ENCODE results near the gene CCDC154.

Gene CCDC154

DNA sequence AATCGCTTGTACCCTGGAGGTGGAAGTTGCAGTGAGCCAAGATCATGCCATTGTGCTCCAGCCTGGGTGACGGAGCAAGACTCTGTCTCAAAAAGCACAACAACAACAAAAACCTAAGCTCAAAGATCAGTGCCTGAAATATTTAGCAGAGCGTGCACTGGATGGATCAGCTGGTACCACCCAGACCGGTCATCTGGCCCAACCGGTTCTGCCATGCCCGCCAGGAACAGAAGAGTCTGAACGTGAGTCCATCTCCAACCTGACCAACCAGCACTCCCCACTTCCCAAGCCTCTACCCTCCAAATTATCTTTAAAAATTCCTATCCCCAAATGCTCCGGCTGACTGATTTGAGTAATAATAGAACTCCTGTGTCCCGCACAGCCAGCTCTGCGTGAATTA is 22.3 kb downstream of the CCDC154 start:
- no peak for DNase-seq

DNA sequence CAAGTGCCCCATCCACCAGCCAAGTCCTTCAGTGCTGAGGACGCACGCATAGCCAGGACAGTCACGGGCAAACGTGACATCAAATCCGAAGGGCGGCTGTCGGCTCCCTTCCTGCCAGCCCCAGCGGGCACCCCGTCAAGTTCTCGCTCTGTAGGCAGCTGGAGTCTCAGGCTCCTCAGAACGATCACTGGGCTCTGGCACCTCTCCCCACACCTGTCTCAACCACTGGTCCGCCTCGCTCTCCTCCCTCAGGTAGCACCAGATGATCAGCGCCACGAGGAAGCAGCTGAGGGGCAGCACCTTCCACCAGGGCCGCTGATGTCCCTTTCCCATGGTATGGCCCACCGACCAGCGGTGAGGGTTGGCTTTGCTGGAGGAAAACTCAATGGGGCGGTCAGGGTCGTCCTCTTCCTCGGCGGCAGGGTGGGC is 24.2 kb downstream of the CCDC154 start:
- H3K36me3 ChIP-seq: peaks cover 0 to 6% (median 0%) of the 10 kb centered on the region in 3 donors
- H3K4me3 ChIP-seq: peak overlapping the region; percentile 78 to 94
- no peaks in the 10 kb centered on the region for H3K27me3 ChIP-seq
- intact Hi-C loops (cut with DNase I; ENCODE audit: low total_unique reads): loop anchor here (10.0 kb wide), 1 partner anchor 55 kb away; the partner anchor contains the start of gene CLCN7
- no peak for DNase-seq
- H3K9me3 ChIP-seq: no peaks in the 10 kb centered on the region
- TF ChIP-seq, protein P1, sequence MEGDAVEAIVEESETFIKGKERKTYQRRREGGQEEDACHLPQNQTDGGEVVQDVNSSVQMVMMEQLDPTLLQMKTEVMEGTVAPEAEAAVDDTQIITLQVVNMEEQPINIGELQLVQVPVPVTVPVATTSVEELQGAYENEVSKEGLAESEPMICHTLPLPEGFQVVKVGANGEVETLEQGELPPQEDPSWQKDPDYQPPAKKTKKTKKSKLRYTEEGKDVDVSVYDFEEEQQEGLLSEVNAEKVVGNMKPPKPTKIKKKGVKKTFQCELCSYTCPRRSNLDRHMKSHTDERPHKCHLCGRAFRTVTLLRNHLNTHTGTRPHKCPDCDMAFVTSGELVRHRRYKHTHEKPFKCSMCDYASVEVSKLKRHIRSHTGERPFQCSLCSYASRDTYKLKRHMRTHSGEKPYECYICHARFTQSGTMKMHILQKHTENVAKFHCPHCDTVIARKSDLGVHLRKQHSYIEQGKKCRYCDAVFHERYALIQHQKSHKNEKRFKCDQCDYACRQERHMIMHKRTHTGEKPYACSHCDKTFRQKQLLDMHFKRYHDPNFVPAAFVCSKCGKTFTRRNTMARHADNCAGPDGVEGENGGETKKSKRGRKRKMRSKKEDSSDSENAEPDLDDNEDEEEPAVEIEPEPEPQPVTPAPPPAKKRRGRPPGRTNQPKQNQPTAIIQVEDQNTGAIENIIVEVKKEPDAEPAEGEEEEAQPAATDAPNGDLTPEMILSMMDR (IDR thresholded peaks at IDR 0.05): no peak
- H3K4me1 ChIP-seq: peaks cover 0 to 29% (median 19%) of the 10 kb centered on the region in 4 donors
- H3K27ac ChIP-seq: peak overlapping the region; percentile 87 to 93

More for the DNA sequence above, 22.3 kb downstream of the CCDC154 start:
- peak overlapping the region; percentile 87 to 93 for H3K27ac ChIP-seq
- H3K4me3 ChIP-seq: no peak overlapping the region
- peaks cover 0 to 28% (median 18%) of the 10 kb centered on the region in 4 donors for H3K4me1 ChIP-seq
- H3K9me3 ChIP-seq: no peaks in the 10 kb centered on the region
- peaks cover 0 to 6% (median 0%) of the 10 kb centered on the region in 3 donors for H3K36me3 ChIP-seq
- TF ChIP-seq, protein P1 (IDR thresholded peaks at IDR 0.05): no peak
- H3K27me3 ChIP-seq: no peaks in the 10 kb centered on the region
- intact Hi-C loops (cut with DNase I; ENCODE audit: low total_unique reads): loop anchor here (10.0 kb wide), 1 partner anchor 53 kb away; the partner anchor contains the start of gene CLCN7

DNA sequence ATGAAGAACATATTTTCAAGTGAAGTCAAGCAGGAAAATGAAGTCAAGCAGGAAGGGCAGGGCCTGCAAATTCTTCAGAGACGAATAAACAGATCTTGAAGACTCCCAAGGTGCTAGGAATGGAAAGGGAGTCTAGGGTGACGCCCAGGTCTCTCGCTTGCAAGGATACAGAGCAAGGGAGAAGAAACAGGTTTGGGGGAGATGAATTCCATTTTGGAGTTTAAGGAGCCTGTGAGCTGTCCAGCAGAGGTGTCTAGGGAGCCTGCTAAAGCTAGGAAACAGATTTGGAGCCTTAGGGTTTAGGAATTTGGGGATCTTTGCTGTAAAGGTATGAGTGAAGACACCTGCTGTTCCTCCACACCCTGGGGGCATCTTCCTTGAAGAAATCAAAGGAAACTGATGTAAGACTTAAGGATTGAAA is 27.8 kb downstream of the CCDC154 start:
- H3K27ac ChIP-seq: no peak overlapping the region
- intact Hi-C loops (cut with DNase I; ENCODE audit: low total_unique reads): no loop called here

DNA sequence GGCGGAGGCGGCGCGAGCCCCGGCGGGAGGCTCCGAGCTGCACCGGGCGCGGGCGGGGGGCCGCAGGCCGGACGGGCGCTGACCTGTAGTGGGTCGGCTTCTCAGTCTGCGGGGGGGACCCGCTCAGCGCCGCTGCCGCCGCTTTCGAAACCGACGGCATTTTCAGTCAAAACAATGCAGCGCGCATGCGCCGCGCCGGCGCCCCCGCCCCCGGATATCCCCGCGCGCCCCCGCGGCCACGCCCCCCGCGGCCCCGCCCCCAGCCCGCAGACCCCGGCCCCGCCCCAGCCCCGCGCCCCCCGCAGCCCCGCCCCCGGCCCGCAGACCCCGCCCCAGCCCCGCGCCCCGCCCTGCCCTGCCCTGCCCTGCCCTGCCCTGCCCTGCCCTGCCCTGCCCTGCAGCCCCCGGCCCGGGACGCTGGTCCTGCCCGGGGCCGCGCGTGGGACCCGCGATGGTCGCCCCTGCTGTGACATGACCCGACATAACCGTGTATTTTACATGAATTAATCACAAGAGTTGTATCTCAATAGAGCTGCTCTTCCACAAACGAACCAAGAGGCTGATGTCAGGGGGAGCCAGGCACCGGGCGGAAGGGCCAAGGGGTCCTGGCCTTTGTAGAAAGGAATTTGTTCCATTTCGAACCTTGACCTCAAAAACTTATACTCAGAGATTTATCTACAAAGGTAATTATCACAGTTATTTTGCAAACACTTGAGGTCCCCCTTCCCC is 29.7 kb downstream of the CCDC154 start, which contains the start of gene UNKL:
Gene UNKL, minus strand, starts transcription at position 173 of the 729 bp plus-strand sequence. Its CDS starts 13 bp downstream, at position 160.
- intact Hi-C loops (cut with DNase I; ENCODE audit: low total_unique reads): no loop called here
- Histone ChIP-seq H3K4me3 (peak within 1 kb of the TSS; percentile 92 to 99), H3K4me1 (peaks cover 0 to 39% (median 16%) of the 10 kb centered on the region in 4 donors), H3K9me3 (no peaks in the 10 kb centered on the region), H3K36me3 (peaks cover 0 to 29% (median 8%) of the 10 kb centered on the region in 3 donors), H3K27ac (peak within 1 kb of the TSS; percentile 88 to 89), H3K27me3 (no peaks in the 10 kb centered on the region)
- TF ChIP-seq, protein P1 (IDR thresholded peaks at IDR 0.05): no peak
- DNase-seq: peak; percentile 62 to 81

More for the DNA sequence above, 27.8 kb downstream of the CCDC154 start:
- TF ChIP-seq, protein P1 (IDR thresholded peaks at IDR 0.05): no peak
- DNase-seq: no peak
- peaks cover 0 to 48% (median 20%) of the 10 kb centered on the region in 4 donors for H3K4me1 ChIP-seq
- peaks cover 0 to 10% (median 0%) of the 10 kb centered on the region in 3 donors for H3K36me3 ChIP-seq
- H3K9me3 ChIP-seq: no peaks in the 10 kb centered on the region
- no peak overlapping the region for H3K4me3 ChIP-seq
- no peaks in the 10 kb centered on the region for H3K27me3 ChIP-seq

DNA sequence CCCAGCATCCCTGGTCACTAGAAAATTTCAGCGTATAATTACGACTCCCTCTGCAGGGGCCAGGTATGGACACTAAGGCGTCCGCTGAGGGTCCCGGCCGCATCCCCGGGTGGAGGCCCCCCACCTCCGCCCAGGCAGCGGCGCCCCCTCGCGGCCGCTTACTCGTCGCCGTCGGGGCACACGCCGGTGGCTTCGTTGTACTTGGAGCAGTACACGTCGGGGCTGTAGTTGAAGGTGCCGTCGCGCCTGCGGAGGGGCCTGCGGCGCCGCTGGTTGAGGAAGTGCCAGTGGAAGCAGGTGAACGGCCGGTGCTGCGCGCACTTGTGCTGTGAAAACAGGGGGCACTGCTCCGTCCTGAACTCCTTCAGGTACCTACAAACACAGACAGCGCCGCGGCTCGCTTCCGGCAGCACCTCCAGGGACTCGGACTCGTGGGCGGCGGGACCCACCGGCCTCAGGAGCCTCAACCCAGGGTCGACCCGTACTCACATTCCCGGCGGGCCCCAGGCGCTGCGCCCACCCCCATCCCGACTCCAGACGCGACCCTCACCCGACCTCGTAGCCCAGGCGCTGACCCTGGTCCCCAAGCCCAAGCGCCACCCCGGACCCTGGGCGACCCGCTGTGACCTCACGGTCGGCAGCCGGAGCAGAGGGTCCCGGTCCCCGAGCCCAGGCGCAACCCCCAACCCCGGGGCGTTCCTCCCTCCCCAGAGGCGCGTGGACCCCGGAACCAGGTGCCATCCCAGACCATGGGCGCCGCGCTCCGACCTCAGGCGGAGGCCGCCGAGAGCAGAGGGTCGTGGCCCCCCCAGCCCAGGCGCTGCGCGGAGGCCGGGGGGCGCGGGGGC is 30.4 kb downstream of the CCDC154 start:
- Histone ChIP-seq H3K9me3 (no peaks in the 10 kb centered on the region), H3K27me3 (no peaks in the 10 kb centered on the region), H3K4me3 (peak overlapping the region; percentile 92 to 99), H3K4me1 (peaks cover 0 to 39% (median 15%) of the 10 kb centered on the region in 4 donors), H3K27ac (peak overlapping the region; percentile 88 to 89), H3K36me3 (peaks cover 0 to 34% (median 8%) of the 10 kb centered on the region in 3 donors)
- peak; percentile 32 to 75 for DNase-seq
- intact Hi-C loops (cut with DNase I; ENCODE audit: low total_unique reads): no loop called here
- TF ChIP-seq, protein P1 (IDR thresholded peaks at IDR 0.05): peak; percentile 53 to 57
